Upper lobe of left lung (tissue), 4 donors: Measurements from ENCODE around the gene HUNK.

Experiments
- POLR2A ChIP-seq, 4 donors: fragments of 450-650 bp; IDR thresholded peaks; one replicate each; pipeline ENCODE4 v1.5.1; 2016 to 2017; ENCODE audit warnings: antibody characterized with exemption in 4 of 4, mild to moderate bottlenecking in 2 of 4
- POLR2AphosphoS5 ChIP-seq, 2 donors: sonication (generic); formaldehyde crosslinking; IDR thresholded peaks; one replicate each; pipeline ENCODE4 v1.5.1; 2017; ENCODE audit warnings: antibody characterized with exemption in 2 of 2

DNA sequence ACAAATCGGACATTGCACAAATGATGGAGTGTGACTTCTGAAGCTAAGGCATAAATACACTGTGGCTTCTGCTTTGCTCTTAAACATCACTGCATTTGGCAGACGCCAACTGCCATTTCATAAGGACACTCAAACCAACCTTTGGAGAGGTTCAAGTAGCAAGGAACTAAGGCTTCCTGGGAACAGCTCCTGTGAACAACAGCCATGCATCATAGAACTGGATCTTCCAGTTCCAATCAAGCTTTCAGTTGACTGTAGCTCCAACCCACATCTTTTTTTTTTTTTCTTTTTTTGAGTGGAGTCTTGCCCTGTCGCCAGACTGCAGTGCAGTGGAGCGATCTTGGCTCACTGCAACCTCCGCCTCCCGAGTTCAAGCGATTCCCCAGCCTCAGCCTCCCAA, 10.7 kb upstream of the HUNK start:
- TF ChIP-seq POLR2AphosphoS5 (IDR thresholded peaks at IDR 0.05) (peak in 1 of 2 donors; percentile 47), POLR2A (IDR thresholded peaks at IDR 0.05) (no peak)
